B cell (primary cell): ENCODE data around the gene MXRA5.

ENCODE experiments used
- CTCF ChIP-seq: fragments of 200-600 bp; IDR thresholded peaks from one replicate; pipeline ENCODE4 v1.8.0; 2022; ENCODE audit warnings: antibody characterized with exemption, mild to moderate bottlenecking
- EZH2 ChIP-seq: IDR thresholded peaks from 2 replicates; pipeline ENCODE4 v1.6.1; 2012; ENCODE audit warnings: borderline replicate concordance, low read depth, mild to moderate bottlenecking, moderate library complexity, low read length; ENCODE audit not compliant: insufficient read depth, poor library complexity, severe bottlenecking

DNA sequence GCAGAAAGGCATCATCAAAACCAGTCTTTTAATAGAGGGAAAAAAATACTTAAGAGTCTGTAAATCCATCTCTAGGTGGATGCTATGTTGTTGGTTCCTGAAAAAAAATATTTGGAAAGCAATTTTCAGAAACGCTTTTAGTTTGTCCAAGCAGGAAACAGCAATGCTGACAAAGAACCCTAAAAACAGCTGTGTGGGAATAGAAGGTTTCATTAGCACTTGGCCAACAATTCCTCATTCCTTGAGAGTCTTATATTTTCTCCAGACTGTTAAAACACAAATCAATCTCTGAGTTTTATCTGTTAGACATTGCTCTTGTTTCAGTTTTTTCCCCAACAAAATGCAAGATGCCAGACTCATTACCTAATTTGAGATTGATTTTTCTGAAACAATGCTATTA lies 6.4 kb downstream of the MXRA5 start:
- TF ChIP-seq CTCF (no peak), EZH2 (no peak)
